Activated gamma-delta T cell treated with Interleukin-2 at 50 U/mL for 16 hours (primary cell): ENCODE measurements around the gene SHISA6.

Experiments used
- DNase-seq: peaks from one replicate; pipeline ENCODE4 v3.0.0-alpha.2; 2020

The SHISA6 gene

GRCh38 chr17:11547853-11548252 is 306.8 kb downstream of the SHISA6 start:
- no peak for DNase-seq

DNA sequence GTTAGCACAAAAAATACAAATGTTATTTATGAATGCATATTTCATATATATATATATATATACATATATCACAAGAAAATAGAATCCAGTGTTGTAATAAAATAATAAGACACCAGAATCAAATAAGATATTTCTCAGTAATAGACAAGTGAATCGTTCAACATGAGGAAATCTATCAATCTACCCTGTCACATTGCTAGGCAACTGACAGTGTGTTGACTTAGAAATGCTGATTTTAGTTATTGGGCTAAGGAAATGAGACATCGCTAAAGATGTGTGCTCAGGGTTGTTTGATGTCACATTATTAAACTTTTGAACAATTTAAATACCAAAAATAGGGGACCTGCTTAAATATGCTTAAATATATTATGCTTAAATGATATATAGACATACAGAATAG is 307.4 kb downstream of the SHISA6 start:
- no peak for DNase-seq

DNA sequence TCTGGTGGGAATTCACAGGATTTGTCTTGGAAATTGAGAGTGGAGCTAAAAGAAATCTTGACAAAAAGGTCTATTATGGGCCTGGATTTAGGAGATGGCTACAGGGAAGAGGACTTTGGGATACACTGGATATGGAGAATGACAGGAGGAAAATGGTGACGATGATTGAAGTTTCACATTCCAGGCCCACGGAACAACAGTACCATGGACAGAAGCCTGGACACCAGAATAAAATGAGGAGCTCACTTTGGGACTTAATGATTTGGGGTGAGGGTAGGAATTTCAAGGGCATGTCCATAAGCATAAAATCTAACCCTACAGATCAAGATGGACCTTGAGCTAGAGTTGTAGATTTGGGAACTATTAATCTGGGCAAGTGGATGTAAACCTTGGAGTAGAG is 309.4 kb downstream of the SHISA6 start:
- DNase-seq: no peak

GRCh38 chr17:11551442-11551841 is 310.4 kb downstream of the SHISA6 start:
- DNase-seq: no peak

DNA sequence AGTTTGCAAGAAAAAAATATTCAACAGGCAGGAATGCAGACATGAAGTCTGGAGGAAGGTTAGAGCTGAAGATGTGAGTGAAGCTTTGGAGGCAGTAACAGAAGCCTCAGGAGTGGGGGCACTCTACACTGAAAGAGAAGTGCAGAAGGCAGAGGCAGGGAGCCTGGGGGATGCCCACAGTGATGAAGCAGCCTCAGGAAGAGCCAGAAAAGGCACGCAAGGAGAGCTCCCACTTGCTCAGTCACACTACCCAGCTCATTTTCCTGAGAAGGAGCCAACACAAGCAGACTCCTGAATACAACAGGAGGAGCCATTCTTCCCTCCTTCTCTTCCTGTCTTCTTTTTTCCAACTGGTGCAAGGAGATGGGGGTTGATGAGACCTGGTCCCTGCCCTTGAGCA is 312.1 kb downstream of the SHISA6 start:
- no peak for DNase-seq

DNA sequence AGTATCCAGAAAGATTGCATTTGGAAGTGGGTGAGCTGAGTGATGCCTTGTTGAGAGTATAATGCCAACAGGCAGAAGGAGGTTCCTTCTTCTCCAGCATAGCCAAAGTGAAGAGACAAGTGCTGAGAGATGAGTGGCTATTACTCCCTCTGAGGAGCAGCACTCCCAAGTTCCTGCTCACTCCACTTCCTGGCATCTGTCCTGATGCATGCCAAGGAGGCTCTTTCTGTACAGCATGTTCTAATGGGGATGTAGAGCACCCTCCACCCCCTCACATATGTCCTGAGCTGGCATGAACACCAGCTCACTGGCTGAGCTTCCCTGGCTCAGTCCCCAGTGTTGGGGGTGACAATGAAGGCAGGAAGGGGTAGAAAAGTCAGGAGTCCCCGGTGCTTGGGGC is 313.0 kb downstream of the SHISA6 start:
- no peak for DNase-seq

DNA sequence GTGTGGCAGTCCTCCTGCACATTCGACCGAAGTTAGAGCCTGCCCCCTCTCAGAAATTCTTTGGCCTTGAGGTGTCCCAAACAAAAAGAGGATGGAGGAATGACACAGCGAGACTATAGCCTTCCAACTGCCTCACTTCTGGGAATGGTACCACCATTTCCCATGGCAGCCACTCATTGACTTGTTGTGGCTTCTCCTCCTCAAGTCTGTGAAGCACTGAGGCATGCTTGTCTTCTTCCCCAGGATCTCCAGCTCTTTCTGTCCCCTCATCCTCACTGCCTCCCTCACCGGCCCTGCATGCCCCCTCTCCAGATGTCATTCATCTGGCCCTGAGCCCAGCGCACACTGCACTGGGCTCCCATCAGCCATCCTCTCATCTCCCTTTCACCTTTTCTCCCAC is 313.5 kb downstream of the SHISA6 start:
- DNase-seq: no peak

- DNase-seq: no peak
Measured at GRCh38 chr17:11555530-11555929, 314.5 kb downstream of the SHISA6 start.

DNA sequence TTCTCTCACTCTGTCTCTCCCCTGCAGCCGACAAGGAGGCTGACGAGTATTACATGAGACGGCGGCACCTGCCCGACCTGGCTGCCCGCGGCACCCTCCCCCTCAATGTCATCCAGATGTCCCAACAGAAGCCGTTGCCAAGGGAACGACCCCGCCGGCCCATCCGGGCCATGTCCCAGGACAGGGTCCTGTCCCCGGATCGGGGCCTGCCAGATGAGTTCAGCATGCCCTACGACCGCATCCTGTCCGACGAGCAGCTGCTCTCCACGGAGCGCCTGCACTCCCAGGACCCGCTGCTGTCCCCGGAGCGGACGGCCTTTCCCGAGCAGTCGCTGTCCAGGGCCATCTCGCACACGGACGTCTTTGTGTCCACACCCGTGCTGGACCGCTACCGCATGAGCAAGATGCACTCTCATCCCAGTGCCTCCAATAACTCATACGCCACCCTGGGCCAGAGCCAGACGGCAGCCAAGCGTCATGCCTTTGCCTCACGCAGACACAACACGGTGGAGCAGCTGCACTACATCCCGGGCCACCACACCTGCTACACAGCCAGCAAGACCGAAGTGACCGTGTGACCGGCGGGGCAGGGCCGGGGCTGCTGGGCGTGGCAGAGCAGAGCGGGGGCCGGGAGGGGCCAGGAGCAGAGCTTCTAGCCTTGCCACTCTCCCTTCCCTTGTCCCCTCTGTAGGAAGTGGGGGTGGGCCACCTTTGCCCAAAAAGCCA is 316.9 kb downstream of the SHISA6 start:
- DNase-seq: no peak

DNA sequence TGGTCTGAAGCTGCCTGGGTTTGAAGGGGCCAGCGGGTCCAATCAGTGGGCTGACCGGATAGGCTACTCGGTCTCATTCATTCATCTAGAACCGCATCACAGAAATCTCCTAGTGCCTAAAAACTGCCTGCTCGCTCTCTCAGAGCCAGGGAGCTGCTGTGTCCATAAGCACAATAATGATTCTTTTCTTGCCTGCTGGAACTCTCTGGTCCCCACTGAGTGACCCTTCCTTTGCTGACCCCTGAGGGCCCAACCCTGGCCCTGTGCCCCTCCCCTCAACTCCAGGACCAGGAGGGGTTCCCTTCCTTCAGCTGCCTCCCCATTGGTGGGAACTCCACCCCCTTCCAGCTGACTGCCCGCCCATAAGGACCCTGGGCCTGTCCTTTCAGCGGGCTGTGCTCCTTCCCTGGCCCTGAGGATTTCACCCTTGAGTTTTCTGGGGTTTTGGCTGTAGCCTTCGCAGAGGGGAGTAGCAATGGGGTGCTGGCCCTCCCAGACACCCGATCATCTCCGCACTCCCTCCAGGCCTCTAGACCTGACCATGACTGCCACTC is 317.7 kb downstream of the SHISA6 start:
- no peak for DNase-seq

DNA sequence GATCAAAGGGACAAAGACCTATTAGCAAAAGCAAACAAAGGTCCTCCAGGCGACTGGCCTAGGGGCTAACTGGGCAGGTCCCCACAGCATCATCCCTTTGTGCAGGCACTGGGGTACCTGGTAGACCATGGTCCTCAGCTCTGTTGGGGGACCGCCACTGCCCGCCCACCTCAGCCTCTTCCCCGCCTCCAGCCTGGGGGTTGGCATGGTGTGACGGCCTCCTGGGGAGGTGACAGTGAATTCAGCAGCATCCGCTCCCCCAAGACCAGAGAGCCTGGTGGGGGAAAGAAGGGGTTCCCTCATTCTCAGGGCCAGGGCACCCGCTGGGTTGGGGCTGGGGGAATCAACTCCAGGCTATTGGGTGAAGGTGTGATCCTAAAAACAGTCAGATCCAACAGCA is 318.6 kb downstream of the SHISA6 start:
- no peak for DNase-seq

GRCh38 chr17:11561281-11561680 is 320.3 kb downstream of the SHISA6 start:
- no peak for DNase-seq

GRCh38 chr17:11561702-11562101 is 320.7 kb downstream of the SHISA6 start:
- DNase-seq: no peak

DNA sequence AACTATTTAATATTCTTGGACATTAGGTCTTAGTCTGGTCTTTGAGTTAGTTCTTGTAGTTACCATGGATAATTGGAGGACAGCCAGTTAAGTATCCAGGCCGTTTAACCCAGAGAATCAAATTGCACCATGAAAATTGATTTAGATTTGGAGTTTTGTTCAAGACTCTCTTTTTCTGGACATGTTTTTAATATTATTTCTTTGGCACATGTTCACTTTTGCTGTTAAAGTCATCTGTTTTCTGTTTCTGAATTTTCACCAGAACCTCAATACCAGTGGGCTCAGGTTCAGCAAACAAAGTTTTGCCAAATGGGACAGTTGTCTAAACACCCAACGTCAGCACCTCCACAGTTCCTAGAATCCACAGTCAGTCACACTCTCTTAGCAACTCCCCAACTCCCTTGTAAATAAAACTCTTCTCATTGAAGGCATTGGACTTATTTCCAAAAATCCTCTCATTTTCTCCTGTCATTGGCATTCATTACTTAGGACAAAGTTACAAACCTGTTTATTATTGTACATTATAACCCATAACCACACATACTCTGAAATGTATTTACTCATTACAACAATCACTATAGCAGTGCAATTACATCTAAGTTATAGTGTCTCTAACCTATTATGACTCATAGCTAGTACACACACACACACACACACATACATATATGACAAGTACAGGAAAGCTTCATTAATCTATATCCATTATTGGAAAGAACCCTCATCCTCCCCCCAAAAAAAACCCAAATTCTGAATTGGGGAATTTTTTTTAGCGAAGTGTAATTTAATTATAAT is 323.8 kb downstream of the SHISA6 start:
- no peak for DNase-seq

- no peak for DNase-seq
Measured at GRCh38 chr17:11565591-11565990, 324.6 kb downstream of the SHISA6 start.

GRCh38 chr17:11578998-11579397 is 338.0 kb downstream of the SHISA6 start:
- DNase-seq: no peak

- no peak for DNase-seq
Measured at GRCh38 chr17:11580677-11581076, 339.7 kb downstream of the SHISA6 start.

- no peak for DNase-seq
Measured at GRCh38 chr17:11582217-11582616, 341.2 kb downstream of the SHISA6 start.

DNA sequence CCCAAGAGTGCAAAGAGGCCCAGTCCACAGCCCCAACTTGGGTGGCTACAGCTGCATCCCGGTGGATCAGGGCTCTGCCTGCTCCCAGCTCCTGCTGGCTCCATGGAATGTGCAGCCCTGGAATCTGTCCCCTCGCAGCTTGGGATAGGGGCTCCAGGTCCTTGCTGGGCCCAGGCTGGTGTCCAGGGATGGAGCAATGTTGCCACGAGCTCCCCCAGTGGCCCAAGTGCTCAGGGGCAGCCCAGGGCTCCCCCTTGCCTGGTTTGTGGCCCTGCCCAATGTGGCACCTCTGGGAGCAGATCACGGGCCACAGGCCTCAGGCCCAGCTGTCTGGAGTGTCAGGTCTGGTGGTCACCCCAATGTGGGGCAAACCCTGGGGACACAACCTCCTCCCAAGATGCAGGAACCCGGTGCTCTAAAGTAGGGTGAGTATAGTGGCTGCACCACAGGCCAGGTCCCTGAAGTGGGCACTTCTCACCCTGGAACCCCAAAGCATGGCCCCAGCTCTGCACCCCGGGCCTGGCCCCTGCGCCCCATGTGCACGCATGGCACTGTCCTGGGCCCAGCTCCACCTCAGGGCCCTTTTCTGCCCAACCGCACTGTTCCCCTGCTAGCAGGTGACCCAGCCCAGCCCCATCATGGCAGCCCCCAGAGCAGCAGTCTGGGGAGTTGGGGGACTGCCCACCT is 342.4 kb downstream of the SHISA6 start:
- DNase-seq: no peak

DNA sequence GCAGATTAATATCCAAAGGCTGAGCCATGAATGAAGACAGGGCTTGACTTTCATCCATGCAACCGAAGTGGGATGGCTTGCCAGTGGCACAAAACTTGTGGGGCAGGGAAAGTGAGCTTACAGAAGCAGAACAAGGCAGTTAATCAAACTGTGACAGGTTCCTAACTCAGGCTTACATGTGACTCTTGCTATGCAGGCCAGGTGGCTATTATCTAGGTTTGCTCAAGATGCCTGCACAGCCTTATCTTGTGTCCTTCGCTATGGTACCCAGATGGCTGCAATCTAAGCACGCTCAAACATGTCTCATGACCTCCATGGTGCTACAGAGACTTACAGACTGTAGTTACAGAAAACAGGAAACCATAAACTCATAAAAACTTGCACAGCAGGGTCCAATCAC is 348.7 kb downstream of the SHISA6 start:
- no peak for DNase-seq

- DNase-seq: no peak
Measured at GRCh38 chr17:11598274-11599221, 357.5 kb downstream of the SHISA6 start, which contains the start of gene DNAH9. DNAH9 (plus strand) TSS chr17:11598470; CDS start chr17:11598499, 29 bp downstream.

GRCh38 chr17:11601661-11602060 is 360.6 kb downstream of the SHISA6 start:
- no peak for DNase-seq
